Progenitor cell of endocrine pancreas (in vitro differentiated cells): ENCODE results near the gene ZNF33B. TPM values are rescaled to one million over a fixed set of nuclear protein-coding genes. Genes with fewer than 3 reads are reported as not detected.

Source experiments
- DNase-seq: peaks from one replicate; pipeline ENCODE4 v3.0.0; 2021; ENCODE audit warnings: low spot score; ENCODE audit not compliant: unreplicated experiment
- H3K27ac Mint-ChIP-seq: 2 replicates; pipeline ENCODE4 v1.8.0; 2021; ENCODE audit warnings: mild to moderate bottlenecking, moderate library complexity, mixed read lengths
- H3K27me3 Mint-ChIP-seq: 2 replicates; pipeline ENCODE4 v1.8.0; 2021; ENCODE audit warnings: mixed read lengths
- H3K36me3 Mint-ChIP-seq: 2 replicates; pipeline ENCODE4 v1.8.0; 2022; ENCODE audit warnings: mixed read lengths; ENCODE audit not compliant: insufficient read depth
- H3K4me1 Mint-ChIP-seq: 2 replicates; pipeline ENCODE4 v1.8.0; 2021; ENCODE audit warnings: low read depth, mixed read lengths
- H3K4me3 Mint-ChIP-seq: 2 replicates; pipeline ENCODE4 v1.8.0; 2021; ENCODE audit warnings: low read depth, mild to moderate bottlenecking, moderate library complexity, mixed read lengths
- H3K9me3 Mint-ChIP-seq: 2 replicates; pipeline ENCODE4 v1.8.0; 2021; ENCODE audit warnings: low read depth, mixed read lengths
- total RNA-seq: library from RNA; stranded (reverse); gene quantifications from 2 replicates; pipeline ENCODE4 v1.2.1, GENCODE V29; 2021
- TF ChIP-seq, protein P1 (sequence below): fragments of 200-600 bp; sonication (generic); IDR thresholded peaks from one replicate; pipeline ENCODE4 v1.5.0; 2021; ENCODE audit warnings: antibody characterized with exemption, mild to moderate bottlenecking; ENCODE audit not compliant: unreplicated experiment

The ZNF33B gene
- total RNA-seq, 1 donor from 2014 or later: 54.7 TPM

DNA sequence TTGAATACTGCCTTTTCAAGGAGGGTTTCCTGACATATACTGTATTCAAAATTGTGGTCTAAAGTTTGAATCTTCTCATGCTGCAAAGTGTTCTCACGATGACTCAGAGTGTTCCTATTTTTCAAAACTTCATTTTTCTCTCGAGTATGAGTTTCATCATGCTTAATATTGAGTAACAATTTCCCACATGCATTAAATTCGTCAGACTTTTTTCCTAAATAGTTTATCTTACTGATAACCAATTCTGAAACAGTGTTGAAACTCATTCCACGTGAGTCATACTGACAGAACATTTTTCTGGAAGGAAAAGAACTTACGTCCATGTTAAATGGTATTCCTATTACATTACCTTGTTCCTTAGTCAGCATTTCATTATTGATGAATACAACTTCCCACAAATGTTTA is 44.1 kb downstream of the ZNF33B start:
- H3K9me3 Mint-ChIP-seq: peaks cover 73% of the 10 kb centered on the region
- TF ChIP-seq, protein P1, sequence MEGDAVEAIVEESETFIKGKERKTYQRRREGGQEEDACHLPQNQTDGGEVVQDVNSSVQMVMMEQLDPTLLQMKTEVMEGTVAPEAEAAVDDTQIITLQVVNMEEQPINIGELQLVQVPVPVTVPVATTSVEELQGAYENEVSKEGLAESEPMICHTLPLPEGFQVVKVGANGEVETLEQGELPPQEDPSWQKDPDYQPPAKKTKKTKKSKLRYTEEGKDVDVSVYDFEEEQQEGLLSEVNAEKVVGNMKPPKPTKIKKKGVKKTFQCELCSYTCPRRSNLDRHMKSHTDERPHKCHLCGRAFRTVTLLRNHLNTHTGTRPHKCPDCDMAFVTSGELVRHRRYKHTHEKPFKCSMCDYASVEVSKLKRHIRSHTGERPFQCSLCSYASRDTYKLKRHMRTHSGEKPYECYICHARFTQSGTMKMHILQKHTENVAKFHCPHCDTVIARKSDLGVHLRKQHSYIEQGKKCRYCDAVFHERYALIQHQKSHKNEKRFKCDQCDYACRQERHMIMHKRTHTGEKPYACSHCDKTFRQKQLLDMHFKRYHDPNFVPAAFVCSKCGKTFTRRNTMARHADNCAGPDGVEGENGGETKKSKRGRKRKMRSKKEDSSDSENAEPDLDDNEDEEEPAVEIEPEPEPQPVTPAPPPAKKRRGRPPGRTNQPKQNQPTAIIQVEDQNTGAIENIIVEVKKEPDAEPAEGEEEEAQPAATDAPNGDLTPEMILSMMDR: no peak
- H3K27ac Mint-ChIP-seq: no peak overlapping the region
- H3K4me3 Mint-ChIP-seq: no peak overlapping the region
- no peaks in the 10 kb centered on the region for H3K27me3 Mint-ChIP-seq
- no peak for DNase-seq
- no peaks in the 10 kb centered on the region for H3K4me1 Mint-ChIP-seq
- H3K36me3 Mint-ChIP-seq: peaks cover 87% of the 10 kb centered on the region

DNA sequence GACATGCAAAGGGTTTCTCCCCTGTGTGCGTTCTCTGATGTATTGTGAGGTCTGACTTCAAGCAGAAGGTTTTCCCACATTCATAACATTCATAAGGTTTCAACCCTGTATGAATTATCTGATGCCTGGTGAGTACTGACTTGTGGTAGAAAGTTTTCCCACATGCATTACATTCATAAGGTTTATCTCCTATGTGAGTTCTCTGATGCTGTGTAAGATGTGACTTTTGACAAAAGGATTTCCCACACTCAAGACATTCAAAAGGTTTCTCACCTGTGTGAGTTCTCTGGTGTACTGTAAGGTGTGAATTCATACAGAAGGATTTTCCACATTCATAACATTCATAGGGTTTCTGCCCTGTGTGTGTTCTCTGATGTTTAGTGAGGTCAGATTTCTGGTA is 45.1 kb downstream of the ZNF33B start:
- DNase-seq: no peak
- Mint-ChIP-seq H3K36me3 (peaks cover 86% of the 10 kb centered on the region), H3K27me3 (no peaks in the 10 kb centered on the region), H3K27ac (no peak overlapping the region), H3K9me3 (peaks cover 73% of the 10 kb centered on the region), H3K4me1 (no peaks in the 10 kb centered on the region), H3K4me3 (no peak overlapping the region)
- TF ChIP-seq, protein P1: no peak

DNA sequence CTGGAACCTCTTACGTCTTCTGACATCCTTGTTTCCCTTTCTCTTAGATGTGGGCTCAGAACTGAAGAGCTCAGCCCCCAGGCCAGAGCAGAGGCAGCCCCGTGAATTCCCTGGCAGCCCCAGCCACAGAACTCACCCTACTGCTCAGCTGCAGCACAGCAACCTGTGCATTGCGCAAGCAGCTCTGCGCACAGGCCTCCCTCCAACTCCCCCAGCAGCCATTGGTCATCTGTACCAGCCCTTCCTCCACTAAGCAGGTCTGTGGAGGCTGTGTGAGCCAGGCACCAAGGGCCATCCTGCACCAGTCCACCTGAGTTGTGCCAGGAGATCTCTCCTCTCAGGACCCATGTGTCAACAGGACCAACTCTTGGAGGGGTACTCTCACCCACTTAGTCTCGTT is 54.5 kb downstream of the ZNF33B start:
- TF ChIP-seq, protein P1: no peak
- DNase-seq: no peak
- no peaks in the 10 kb centered on the region for H3K4me1 Mint-ChIP-seq
- no peak overlapping the region for H3K27ac Mint-ChIP-seq
- H3K36me3 Mint-ChIP-seq: peaks cover 50% of the 10 kb centered on the region
- H3K9me3 Mint-ChIP-seq: peaks cover 64% of the 10 kb centered on the region
- H3K27me3 Mint-ChIP-seq: no peaks in the 10 kb centered on the region
- no peak overlapping the region for H3K4me3 Mint-ChIP-seq

DNA sequence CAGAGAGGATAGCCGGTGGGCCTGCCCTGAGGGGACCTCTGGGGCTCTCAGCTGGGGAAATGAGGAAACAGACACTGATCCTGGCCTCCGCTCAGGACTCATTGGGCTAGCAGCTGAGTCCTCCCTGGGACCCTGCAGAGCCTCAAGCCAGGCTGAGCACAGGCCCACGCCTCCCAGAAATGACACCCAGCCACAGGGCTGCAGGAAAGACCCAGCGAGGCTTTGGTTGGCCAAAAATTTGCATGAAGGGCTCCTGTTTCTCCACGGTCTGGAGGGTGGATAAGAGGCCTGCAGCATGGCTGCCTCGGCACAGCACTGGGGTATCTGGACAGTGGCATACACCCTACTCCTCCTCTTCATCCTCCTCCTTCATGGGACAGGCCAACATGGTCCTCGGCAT is 60.4 kb downstream of the ZNF33B start:
- H3K4me1 Mint-ChIP-seq: no peaks in the 10 kb centered on the region
- no peak overlapping the region for H3K27ac Mint-ChIP-seq
- TF ChIP-seq, protein P1: no peak
- peaks cover 14% of the 10 kb centered on the region for H3K36me3 Mint-ChIP-seq
- DNase-seq: no peak
- no peaks in the 10 kb centered on the region for H3K27me3 Mint-ChIP-seq
- H3K9me3 Mint-ChIP-seq: peaks cover 55% of the 10 kb centered on the region
- no peak overlapping the region for H3K4me3 Mint-ChIP-seq

DNA sequence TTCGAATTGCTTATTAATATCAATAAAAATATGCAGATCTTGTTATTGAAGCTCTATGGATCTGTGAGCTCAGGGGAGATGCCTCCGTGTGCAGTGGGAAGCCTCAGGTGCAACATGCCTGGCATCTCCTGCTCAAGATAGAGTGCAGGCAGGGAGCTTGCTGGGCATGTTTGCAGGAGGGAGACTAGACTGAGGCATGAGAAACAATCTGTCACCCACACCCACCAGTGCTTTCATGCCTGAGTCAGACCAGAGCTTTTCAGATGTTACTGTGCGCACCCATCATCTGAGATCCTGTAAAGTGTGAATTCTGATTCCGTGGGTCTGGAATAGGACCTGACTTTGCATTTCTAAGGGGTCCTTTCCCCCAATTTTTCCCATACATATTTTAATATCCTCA is 62.0 kb downstream of the ZNF33B start:
- H3K4me3 Mint-ChIP-seq: no peak overlapping the region
- H3K9me3 Mint-ChIP-seq: peaks cover 52% of the 10 kb centered on the region
- H3K27ac Mint-ChIP-seq: no peak overlapping the region
- no peaks in the 10 kb centered on the region for H3K4me1 Mint-ChIP-seq
- H3K36me3 Mint-ChIP-seq: peaks cover 2% of the 10 kb centered on the region
- TF ChIP-seq, protein P1: no peak
- no peak for DNase-seq
- H3K27me3 Mint-ChIP-seq: no peaks in the 10 kb centered on the region
